SH-SY5Y (cell line): ENCODE data around the gene DHX30.

Experiments used
- GATA2 ChIP-seq: IDR thresholded peaks from 2 replicates; pipeline ENCODE4 v1.6.1; 2011; ENCODE audit warnings: mild to moderate bottlenecking, low read depth, low read length
- GATA3 ChIP-seq: IDR thresholded peaks from 2 replicates; pipeline ENCODE4 v1.6.1; 2011; ENCODE audit warnings: low read depth, mild to moderate bottlenecking, low read length, moderate library complexity

GRCh38 chr3:47870702-47871260 is 67.8 kb downstream of the DHX30 start:
- TF ChIP-seq GATA2 = no peak
- no peak for TF ChIP-seq GATA3
